ENCODE measurements around the gene MACC1.
"Not testable (repeated sequence)": the region's sequence is repeated elsewhere in the genome, so short reads cannot be mapped to it uniquely, and the experiment has no call there.

MACC1 gene

GRCh38 chr7:20172736-20173334 lies 44.3 kb downstream of the MACC1 start:
- DNase-seq, result no peak

- no peak for DNase-seq
Observed at GRCh38 chr7:20170633-20171032, 46.6 kb downstream of the MACC1 start.

- no peak for DNase-seq
Observed at GRCh38 chr7:20165146-20165510, 52.1 kb downstream of the MACC1 start.

DNA sequence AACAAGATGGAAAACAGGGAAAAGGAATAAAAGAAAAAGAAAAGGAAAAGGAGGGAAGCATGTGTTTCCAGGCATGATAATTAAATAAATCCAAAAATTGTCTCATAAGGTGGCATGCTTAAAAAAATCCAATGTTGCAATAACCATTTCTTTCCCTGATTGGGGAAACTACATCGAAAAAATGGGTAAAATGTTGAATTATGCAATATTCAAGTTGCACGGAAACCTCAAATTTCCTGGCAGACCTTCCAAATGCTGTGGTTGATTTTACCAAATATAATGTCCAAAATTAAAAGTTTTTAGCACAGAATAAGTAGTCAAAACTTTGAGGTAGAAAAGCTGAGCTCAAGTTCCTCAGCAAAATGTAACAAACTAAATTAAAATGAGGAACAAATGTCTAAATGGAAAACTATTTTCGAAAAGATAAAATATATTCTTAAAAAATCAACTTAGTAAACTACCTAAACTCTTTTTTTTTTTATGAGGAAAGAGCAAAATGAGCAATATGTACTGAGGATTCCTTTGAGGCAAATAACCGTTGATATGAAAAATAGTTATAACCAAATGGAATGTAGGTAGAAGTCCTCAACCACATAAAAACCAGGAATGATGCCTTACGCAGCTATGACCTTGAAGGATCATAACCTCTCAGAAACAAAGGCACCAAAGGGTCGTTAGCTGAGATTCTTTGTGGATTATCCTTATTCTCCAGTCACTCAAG lies 52.6 kb downstream of the MACC1 start:
- no peak for DNase-seq

DNA sequence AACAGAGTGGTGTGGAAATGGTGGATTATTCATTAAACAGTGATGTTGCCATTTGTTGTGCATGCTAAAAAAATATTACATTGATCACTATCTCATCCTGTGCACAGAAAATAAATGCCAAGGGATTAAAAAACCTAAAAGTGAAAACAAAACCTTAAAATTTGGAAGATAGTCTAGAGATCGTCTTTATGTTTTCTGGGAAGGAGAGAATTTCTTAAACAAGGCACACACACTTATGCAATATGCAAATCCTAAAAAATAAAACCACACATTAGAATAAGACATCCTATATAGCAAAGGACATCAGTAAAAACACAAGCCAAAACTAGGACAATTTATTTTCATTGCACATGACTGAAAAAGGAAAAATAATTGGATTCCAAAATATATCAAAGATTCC lies 54.5 kb downstream of the MACC1 start:
- DNase-seq, result no peak

DNA sequence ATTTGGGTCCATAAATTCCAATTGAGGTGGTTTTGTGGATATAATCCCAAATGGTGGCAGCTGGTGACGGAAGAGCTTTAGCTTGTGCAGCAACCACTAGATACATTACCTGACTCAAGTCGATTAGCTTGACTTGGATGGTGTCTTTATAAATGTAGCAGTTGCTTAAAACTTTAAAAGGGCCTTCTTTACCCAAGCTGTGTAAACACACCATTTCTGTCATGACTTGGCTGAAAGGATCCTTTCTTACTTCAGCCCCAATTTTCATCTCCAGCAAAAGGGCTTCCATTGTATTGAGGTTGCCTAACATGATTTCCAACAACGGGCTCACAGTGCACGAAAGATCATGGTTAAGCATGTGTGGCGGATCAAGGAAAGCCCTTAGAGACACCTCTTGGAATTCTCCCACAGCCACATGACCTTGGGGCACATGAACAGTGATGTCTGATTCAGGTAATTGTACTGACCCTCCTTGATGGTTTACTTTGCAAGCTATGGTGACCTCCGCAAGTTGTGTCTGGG lies 57.9 kb downstream of the MACC1 start:
- DNase-seq, result no peak

GRCh38 chr7:20158684-20159083 lies 58.5 kb downstream of the MACC1 start:
- no peak for DNase-seq

DNA sequence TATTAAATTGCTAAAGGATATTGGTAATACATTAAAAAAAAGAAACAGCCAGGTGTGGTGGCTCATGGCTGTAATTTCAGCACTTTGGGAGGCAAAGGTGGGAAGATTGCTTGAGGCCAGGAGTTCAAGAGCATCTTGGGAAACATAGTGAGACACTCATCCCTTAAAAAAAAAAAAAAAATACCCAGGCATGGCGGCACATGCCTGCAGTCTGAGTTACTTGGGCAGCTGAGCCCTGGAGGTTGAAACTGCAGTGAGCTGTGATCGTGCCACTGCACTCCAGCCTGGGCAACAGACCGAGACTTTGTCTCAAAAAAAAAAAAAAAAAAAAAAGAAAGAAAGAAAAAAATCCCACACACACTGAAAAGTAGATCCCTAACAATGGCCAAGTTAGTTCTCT lies 59.7 kb downstream of the MACC1 start:
- DNase-seq, result no peak

GRCh38 chr7:20153999-20154398 lies 63.2 kb downstream of the MACC1 start:
- no peak for DNase-seq

DNA sequence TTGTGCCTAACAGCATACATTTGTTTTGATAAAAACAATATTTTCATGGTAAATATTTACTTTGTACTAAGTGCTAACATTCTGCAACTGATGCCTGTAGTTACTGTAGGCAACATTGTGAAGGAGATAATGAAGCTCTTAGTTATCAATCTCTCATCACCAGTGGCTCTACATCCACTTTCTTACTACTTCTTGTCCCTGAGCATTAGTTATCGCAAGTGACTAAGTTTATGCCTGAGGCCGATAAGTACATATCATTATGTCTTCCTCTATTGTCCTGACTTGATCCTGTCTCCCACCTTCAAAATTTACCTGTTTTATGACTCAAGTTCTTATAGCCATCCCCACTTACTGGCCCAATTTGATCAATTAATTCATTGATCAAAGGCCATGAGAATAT lies 63.6 kb downstream of the MACC1 start:
- no peak for DNase-seq

GRCh38 chr7:20152511-20152910 lies 64.7 kb downstream of the MACC1 start:
- DNase-seq, result no peak

GRCh38 chr7:20151708-20152456 lies 65.3 kb downstream of the MACC1 start:
- DNase-seq, result no peak

DNA sequence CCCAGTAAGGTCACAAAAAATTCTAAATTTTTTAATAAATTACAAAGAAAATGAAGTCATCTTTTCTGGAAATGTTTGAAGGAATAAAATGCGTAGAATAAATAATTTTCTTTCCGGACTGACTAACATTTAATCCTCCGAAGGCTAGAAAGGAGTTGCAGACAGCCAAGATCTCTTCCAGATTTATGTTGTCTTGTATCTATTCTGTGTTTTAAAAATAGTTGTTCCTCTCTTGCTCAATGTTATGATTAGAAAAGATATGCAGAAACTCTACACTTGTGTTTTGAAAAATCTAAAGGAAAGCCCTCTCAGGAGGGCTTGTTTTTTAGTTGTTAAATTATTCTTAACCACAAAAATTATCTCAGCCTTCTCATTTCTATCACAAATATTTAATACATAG lies 70.7 kb downstream of the MACC1 start:
- no peak for DNase-seq

DNA sequence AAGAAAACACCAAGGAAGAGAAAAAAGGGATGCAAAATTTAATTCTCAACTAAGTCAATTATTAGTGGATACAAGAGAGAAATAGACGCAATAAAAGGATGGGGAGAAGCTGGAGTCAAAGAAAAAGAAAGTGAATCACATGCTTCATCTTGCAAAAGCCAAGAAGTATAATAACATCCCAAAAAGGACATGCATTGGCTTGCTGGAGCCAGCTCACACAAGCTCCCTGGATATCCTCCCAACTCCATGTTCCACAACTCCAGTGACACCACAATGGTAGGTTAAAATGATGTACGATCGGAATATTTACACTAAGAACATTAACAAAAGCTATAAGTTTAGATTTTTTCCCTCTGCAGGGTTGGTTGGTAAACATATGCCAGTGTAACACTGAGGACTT lies 72.4 kb downstream of the MACC1 start:
- DNase-seq, result no peak

DNA sequence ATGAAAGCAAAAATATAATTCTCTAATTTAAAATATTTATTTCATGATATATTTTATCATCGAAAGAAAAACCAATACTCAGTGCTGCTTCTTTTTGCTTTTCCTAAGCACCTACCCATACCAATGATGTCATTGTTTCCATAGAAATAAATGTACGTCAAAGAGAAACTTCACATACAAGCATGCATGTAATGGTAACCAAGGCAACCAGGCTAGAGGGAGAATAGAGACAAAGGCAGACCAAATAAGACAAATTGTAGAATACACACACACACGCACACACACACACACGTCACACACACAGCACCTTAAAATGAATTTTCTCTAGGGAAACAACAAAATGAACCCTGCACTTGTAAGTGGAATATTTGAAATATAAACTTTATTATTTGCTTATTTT lies 75.5 kb downstream of the MACC1 start:
- no peak for DNase-seq

- DNase-seq, result no peak
Observed at GRCh38 chr7:20141002-20141345, 76.2 kb downstream of the MACC1 start.

DNA sequence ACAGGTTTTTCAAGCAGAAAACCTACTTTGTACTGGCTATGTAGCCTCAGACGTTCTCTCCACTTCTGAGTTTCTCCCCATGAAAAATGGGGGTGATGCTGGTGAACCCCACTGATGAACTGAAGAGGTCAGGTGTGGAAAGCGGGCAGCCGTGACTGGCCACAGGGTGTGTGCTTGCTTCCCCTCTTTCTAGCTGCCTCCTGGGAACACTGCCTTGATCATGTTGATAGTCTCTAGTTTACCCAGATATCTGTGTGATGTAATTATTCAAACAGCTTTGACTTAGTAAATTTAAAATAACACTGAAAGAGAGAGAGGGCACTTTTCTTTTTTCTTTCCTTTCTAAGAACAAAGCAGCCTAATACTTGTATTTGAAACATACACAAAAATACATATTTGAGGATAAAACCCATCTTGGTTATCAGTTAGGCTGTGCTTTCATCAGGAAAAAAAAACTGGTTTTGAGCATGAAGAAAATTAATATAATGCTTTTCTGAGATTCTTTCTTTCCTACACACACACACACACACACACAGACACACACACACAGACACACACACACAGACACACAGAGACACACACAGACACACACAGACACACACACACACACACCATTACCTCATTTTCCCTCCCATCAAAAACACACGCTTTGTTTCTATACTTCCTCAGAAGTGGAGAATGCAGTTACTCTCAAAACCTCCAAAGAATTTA lies 76.7 kb downstream of the MACC1 start:
- no peak for DNase-seq

GRCh38 chr7:20136647-20137046 lies 80.5 kb downstream of the MACC1 start:
- DNase-seq, result no peak

DNA sequence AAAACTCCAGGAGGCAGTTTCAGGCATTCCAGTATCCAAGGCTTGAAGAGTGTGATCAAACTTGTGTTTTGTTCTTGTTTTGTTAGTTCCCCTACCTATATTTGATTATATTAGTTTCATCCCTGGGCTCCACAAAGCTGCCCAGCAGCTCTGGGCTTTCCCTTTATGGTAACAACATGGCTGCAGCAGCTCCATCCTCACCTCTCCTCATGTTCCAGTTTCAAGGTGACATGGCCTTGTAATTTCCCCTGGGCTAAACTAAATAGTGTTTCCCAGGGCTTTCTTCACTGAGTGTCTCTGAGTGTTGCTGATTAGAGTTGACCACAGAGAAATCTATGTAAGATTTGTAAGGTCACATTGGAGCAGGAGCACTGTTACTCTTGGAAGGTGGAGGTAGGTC lies 83.4 kb downstream of the MACC1 start:
- DNase-seq, result no peak

- DNase-seq, result no peak
Observed at GRCh38 chr7:20132585-20132984, 84.6 kb downstream of the MACC1 start.

GRCh38 chr7:20131776-20132175 lies 85.4 kb downstream of the MACC1 start:
- no peak for DNase-seq

- no peak for DNase-seq
Observed at GRCh38 chr7:20129920-20130319, 87.3 kb downstream of the MACC1 start.

- no peak for DNase-seq
Observed at GRCh38 chr7:20128001-20128400, 89.2 kb downstream of the MACC1 start.

GRCh38 chr7:20126060-20126459 lies 91.1 kb downstream of the MACC1 start:
- DNase-seq, result not testable (repeated sequence)

Measured in CD4-positive, alpha-beta T cell treated with Interleukin-12 subunit alpha and Interleukin-12 subunit beta, for 1 hour (primary cell).